PC-3 (cell line): ENCODE measurements around the gene HEXIM1. TPM values are rescaled to one million over a fixed set of nuclear protein-coding genes. Genes with fewer than 3 reads are reported as not detected.
A peak's percentile ranks its signal among the peaks of the same experiment; 100 is the strongest.

Experiments
- ATAC-seq: fragments of 200-7000 bp; cut with Tn5 transposase; 2 replicates; pipeline ENCODE4 v1.9.1; 2020; ENCODE audit warnings: mild to moderate bottlenecking, moderate library complexity
- BruUV-seq: library from RNA; stranded (reverse); fragments of 400-500 nt; replicated peaks from 2 replicates; lab custom pipeline; 2021; lab: Mats Ljungman, UMichigan
- CTCF ChIA-PET: fragments of 300-600 bp; sonication (Branson Sonifier 250); formaldehyde crosslinking; loops from one replicate; lab custom pipeline; 2022; ENCODE audit warnings: antibody characterized with exemption; lab: Charles Lee
- POLR2A ChIA-PET: fragments of 300-600 bp; sonication (Branson Sonifier 250); formaldehyde crosslinking; loops from one replicate; lab custom pipeline; 2022; ENCODE audit warnings: antibody characterized with exemption; ENCODE audit not compliant: unreplicated experiment; lab: Charles Lee
- DNase-seq: peaks from one replicate; pipeline ENCODE4 v3.0.0-alpha.2; 2015
- H2AFZ ChIP-seq: fragments of 300-600 bp; sonication (generic); 2 replicates; pipeline ENCODE4 v1.6.0; 2016; ENCODE audit warnings: antibody characterized with exemption, low read length
- H3F3A ChIP-seq: fragments of 300-600 bp; sonication (generic); one replicate; pipeline ENCODE4 v1.6.0; 2017; ENCODE audit warnings: antibody characterized with exemption, low read length, control low read depth, mild to moderate bottlenecking; ENCODE audit not compliant: unreplicated experiment
- H3K27ac ChIP-seq: fragments of 300-600 bp; sonication (generic); 2 replicates; pipeline ENCODE4 v1.5.1; 2016; ENCODE audit warnings: mild to moderate bottlenecking, low read length
- H3K27me3 ChIP-seq: fragments of 300-600 bp; sonication (generic); 2 replicates; pipeline ENCODE4 v1.6.1; 2016; ENCODE audit warnings: low read length, mixed read lengths
- H3K36me3 ChIP-seq: fragments of 300-600 bp; sonication (generic); 2 replicates; pipeline ENCODE4 v1.6.1; 2016; ENCODE audit warnings: low read depth, mixed run types, low read length, mixed read lengths
- H3K4me1 ChIP-seq: fragments of 300-600 bp; sonication (generic); 2 replicates; pipeline ENCODE4 v1.5.1; 2016; ENCODE audit warnings: low read length; ENCODE audit not compliant: insufficient read depth
- H3K4me2 ChIP-seq: fragments of 300-600 bp; sonication (generic); 2 replicates; pipeline ENCODE4 v1.6.0; 2016; ENCODE audit warnings: low read length
- H3K4me3 ChIP-seq: fragments of 300-600 bp; sonication (generic); 2 replicates; pipeline ENCODE4 v1.5.1; 2016; ENCODE audit warnings: mild to moderate bottlenecking, low read length, mixed read lengths
- H3K79me2 ChIP-seq: fragments of 300-600 bp; sonication (generic); 2 replicates; pipeline ENCODE4 v1.6.1; 2017; ENCODE audit warnings: low read length, mixed read lengths
- H3K9ac ChIP-seq: fragments of 300-600 bp; sonication (generic); 2 replicates; pipeline ENCODE4 v1.6.0; 2016; ENCODE audit warnings: mild to moderate bottlenecking, low read length
- H3K9me2 ChIP-seq: fragments of 300-600 bp; sonication (generic); replicated peaks from 2 replicates; pipeline ENCODE4 v1.6.1; 2016; ENCODE audit warnings: mixed run types, low read length, mixed read lengths
- H3K9me3 ChIP-seq: fragments of 300-600 bp; sonication (generic); 2 replicates; pipeline ENCODE4 v1.6.1; 2016; ENCODE audit warnings: low read length, mixed read lengths
- H4K20me1 ChIP-seq: fragments of 300-600 bp; sonication (generic); 2 replicates; pipeline ENCODE4 v1.6.1; 2016; ENCODE audit warnings: low read length, mixed read lengths
- CTCF ChIP-seq: fragments of 300-600 bp; sonication (generic); conservative IDR thresholded peaks from 2 replicates; pipeline ENCODE4 v1.5.1; 2017; ENCODE audit warnings: antibody characterized with exemption, low read depth, mild to moderate bottlenecking, low read length
- EZH2 ChIP-seq: fragments of 300-600 bp; sonication (generic); IDR thresholded peaks from one replicate; pipeline ENCODE4 v1.6.1; 2017; ENCODE audit warnings: antibody characterized with exemption, mild to moderate bottlenecking, low read length; ENCODE audit not compliant: unreplicated experiment
- EZH2phosphoT487 ChIP-seq: fragments of 300-600 bp; sonication (generic); IDR thresholded peaks from 2 replicates; pipeline ENCODE4 v1.6.1; 2018; ENCODE audit warnings: mild to moderate bottlenecking, antibody characterized with exemption, low read length, borderline replicate concordance
- intact Hi-C: fragments of 100-400 bp; cut with micrococcal nuclease; formaldehyde crosslinking; loops from 2 replicates; pipeline ENCODE4 v1.9.0; 2023
- total RNA-seq: library from RNA; depleted of rRNA; stranded (reverse); fragments of >200 nt; gene quantifications from 2 replicates; pipeline ENCODE4 v1.2.3, GENCODE V29; 2014

Gene HEXIM1
- total RNA-seq, 1 experiment from 2014 or later: 47.3 TPM

DNA sequence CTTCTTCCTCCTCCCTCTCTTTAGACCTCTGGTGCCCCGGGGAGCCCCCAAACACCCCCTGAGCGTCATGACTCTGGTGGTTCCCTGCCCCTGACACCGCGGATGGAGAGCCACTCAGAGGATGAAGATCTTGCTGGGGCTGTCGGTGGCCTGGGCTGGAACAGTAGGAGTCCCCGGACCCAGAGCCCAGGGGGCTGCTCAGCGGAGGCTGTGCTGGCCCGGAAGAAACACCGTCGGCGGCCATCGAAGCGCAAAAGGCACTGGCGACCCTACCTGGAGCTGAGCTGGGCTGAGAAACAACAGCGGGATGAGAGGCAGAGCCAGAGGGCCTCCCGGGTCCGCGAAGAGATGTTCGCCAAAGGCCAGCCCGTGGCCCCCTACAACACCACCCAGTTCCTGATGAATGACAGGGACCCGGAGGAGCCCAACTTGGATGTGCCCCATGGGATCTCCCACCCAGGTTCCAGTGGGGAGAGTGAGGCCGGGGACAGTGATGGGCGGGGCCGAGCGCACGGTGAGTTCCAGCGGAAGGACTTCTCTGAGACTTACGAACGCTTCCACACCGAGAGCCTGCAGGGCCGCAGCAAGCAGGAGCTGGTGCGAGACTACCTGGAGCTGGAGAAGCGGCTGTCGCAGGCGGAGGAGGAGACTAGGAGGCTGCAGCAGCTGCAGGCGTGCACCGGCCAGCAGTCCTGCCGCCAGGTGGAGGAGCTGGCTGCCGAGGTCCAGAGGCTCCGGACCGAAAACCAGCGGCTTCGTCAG lies 20.9 kb downstream of the HEXIM1 start:
- H3K9ac ChIP-seq: no peak overlapping the region
- ATAC-seq: no peak
- intact Hi-C loops: no loop called here
- no peak overlapping the region for H3K4me2 ChIP-seq
- H3K27me3 ChIP-seq: no peaks in the 10 kb centered on the region
- no peak overlapping the region for H3K27ac ChIP-seq
- H3K4me3 ChIP-seq: no peak overlapping the region
- no peaks in the 10 kb centered on the region for H4K20me1 ChIP-seq
- H3K36me3 ChIP-seq: 0 out of 2 replicates have a peak, but pooled peaks cover 6% of the 10 kb centered on the region
- H3K79me2 ChIP-seq: no peaks in the 10 kb centered on the region
- H2AFZ ChIP-seq: no peak overlapping the region
- peaks cover 40% of the 10 kb centered on the region for H3K4me1 ChIP-seq
- TF ChIP-seq EZH2phosphoT487: no peak
- TF ChIP-seq CTCF: no peak
- TF ChIP-seq EZH2: no peak
- no peak for DNase-seq
- H3F3A ChIP-seq: peaks cover 16% of the 10 kb centered on the region
- ChIA-PET POLR2A (no interaction called here), CTCF (no interaction called here)
- no peaks in the 10 kb centered on the region for H3K9me2 ChIP-seq
- H3K9me3 ChIP-seq: no peaks in the 10 kb centered on the region
- BruUV-seq: no TSS peak

GRCh38 chr17:45170280-45170930 lies 22.1 kb downstream of the HEXIM1 start:
- Histone ChIP-seq H3K27ac (peak overlapping the region; percentile 95), H3F3A (peaks cover 16% of the 10 kb centered on the region), H3K79me2 (no peaks in the 10 kb centered on the region), H3K9ac (peak overlapping the region; percentile 74), H3K4me2 (peak overlapping the region; percentile 79), H2AFZ (no peak overlapping the region), H3K9me2 (no peaks in the 10 kb centered on the region), H4K20me1 (no peaks in the 10 kb centered on the region), H3K4me3 (no peak overlapping the region), H3K27me3 (no peaks in the 10 kb centered on the region), H3K4me1 (peaks cover 45% of the 10 kb centered on the region), H3K9me3 (no peaks in the 10 kb centered on the region), H3K36me3 (0 out of 2 replicates have a peak, but pooled peaks cover 6% of the 10 kb centered on the region)
- no peak for ATAC-seq
- no peak for DNase-seq
- POLR2A ChIA-PET: interaction anchor here (0.9 to 1.1 kb wide), 2 partner anchors 9 to 12 kb away, joined by 3 to 8 read pairs; partner anchors contain the start of gene HEXIM2
- intact Hi-C loops: no loop called here
- TF ChIP-seq CTCF: no peak
- TF ChIP-seq EZH2phosphoT487: no peak
- TF ChIP-seq EZH2: no peak
- CTCF ChIA-PET: interaction anchor here (0.7 to 3.3 kb wide), 4 partner anchors 9 to 35 kb away, joined by 3 to 57 read pairs (median 6); partner anchors contain the start of genes ACBD4, HEXIM1 and HEXIM2
- TSS peak; percentile 60 for BruUV-seq
